Esophagus muscularis mucosa (tissue), 4 donors: ENCODE data around the gene STX8. TPM values are rescaled to one million over a fixed set of nuclear protein-coding genes. Genes with fewer than 3 reads are reported as not detected.

Experiments used
- DNase-seq: peaks from one replicate; pipeline ENCODE4 v3.0.0-alpha.2; 2017; ENCODE audit errors: extremely low spot score
- H3K27ac ChIP-seq, 4 donors: fragments of 200-600 bp; sonication (generic); replicated peaks in 1 of 4; 1 replicate in 3 of 4; 2 replicates in 1 of 4; pipeline ENCODE4 v1.5.1; 2016 to 2019; ENCODE audit warnings: mild to moderate bottlenecking in 1 of 4
- H3K27me3 ChIP-seq, 4 donors: fragments of 200-600 bp; sonication (generic); one replicate each; pipeline versions ENCODE4 v1.5.1 to v1.6.0; 2016 to 2019
- H3K36me3 ChIP-seq, 4 donors: fragments of 200-600 bp; sonication (generic); one replicate each; pipeline ENCODE4 v1.5.1; 2016 to 2019
- H3K4me1 ChIP-seq, 4 donors: fragments of 200-600 bp; sonication (generic); one replicate each; pipeline ENCODE4 v1.5.1; 2016 to 2019
- H3K4me3 ChIP-seq, 4 donors: fragments of 200-600 bp; sonication (generic); 1 replicate in 2 of 4; 2 replicates in 2 of 4; pipeline ENCODE4 v1.5.1; 2016 to 2019; ENCODE audit warnings: mild to moderate bottlenecking in 4 of 4, moderate library complexity in 1 of 4
- H3K9me3 ChIP-seq, 4 donors: fragments of 200-600 bp; sonication (generic); 1 replicate in 3 of 4; 2 replicates in 1 of 4; pipeline ENCODE4 v1.5.1; 2016 to 2019
- CTCF ChIP-seq, 3 experiments: fragments of 200-600 bp in 2 of 3; fragments of 450-650 bp in 1 of 3; sonication (generic) in 2 of 3; IDR thresholded peaks; one replicate each; pipeline ENCODE4 v1.5.1; 2017 to 2019; ENCODE audit warnings: antibody characterized with exemption in 3 of 3, mild to moderate bottlenecking in 2 of 3, moderate library complexity in 1 of 3
- EP300 ChIP-seq: sonication (generic); formaldehyde crosslinking; IDR thresholded peaks from one replicate; pipeline ENCODE4 v1.6.1; 2017; ENCODE audit warnings: antibody characterized with exemption
- POLR2A ChIP-seq: fragments of 450-650 bp; IDR thresholded peaks from one replicate; pipeline ENCODE4 v1.6.1; 2017; ENCODE audit warnings: antibody characterized with exemption, moderate library complexity, mild to moderate bottlenecking, low read depth
- POLR2AphosphoS5 ChIP-seq, 2 donors: sonication (generic); formaldehyde crosslinking; IDR thresholded peaks; one replicate each; pipeline ENCODE4 v1.6.1; 2017; ENCODE audit warnings: antibody characterized with exemption in 2 of 2
- WGBS: methylation state at CpG from one replicate; pipeline ENCODE4 v1.1.5; 2018; 5-methylcytosine and 5-hydroxymethylcytosine counted together
- intact Hi-C: fragments of 100-400 bp; cut with DNase I; formaldehyde crosslinking; loops from one replicate; pipeline ENCODE4 v1.15.1; 2023
- total RNA-seq, 4 donors: library from RNA; depleted of rRNA; stranded (reverse); fragments of >200 nt; gene quantifications; one replicate each; pipeline versions ENCODE4 v1.1.0 to v1.2.1, GENCODE V29; 2016

Gene STX8
- total RNA-seq, 4 donors from 2014 or later = 83.9 to 104 (median 94.5) TPM

DNA sequence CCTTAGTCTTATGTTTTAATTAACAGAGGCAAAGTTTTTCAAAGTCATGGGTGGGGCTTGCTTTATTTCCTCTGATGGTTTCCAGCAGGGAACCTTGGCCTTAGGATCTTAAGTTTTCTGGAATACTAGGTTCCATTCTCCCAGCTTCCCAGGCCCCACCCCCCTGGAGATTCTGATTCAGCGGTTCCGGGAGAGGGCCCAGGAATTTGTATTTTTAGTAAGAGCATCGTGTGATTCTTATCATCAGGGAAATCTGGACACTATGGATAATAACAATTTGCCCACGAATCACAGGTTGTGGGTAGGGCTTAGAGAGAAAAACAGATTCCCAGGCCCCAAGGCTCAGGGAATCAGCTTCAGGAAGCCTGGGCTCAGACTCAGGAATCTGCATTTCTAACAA is 290.7 kb downstream of the STX8 start:
- H3K27me3 ChIP-seq = no peaks in the 10 kb centered on the region
- 52% methylated on average over 4 of the region's 4 CpGs for WGBS
- no peak overlapping the region for H3K4me3 ChIP-seq
- intact Hi-C loops = no loop called here
- TF ChIP-seq POLR2AphosphoS5 (IDR thresholded peaks at IDR 0.05) = no peak
- no peak for TF ChIP-seq CTCF (IDR thresholded peaks at IDR 0.05)
- TF ChIP-seq EP300 = no peak
- TF ChIP-seq POLR2A = no peak
- no peaks in the 10 kb centered on the region for H3K36me3 ChIP-seq
- H3K27ac ChIP-seq = peak overlapping the region in 2 of 4 donors; percentile 15
- H3K4me1 ChIP-seq = peaks cover 13 to 50% (median 34%) of the 10 kb centered on the region in 4 donors
- H3K9me3 ChIP-seq = no peaks in the 10 kb centered on the region
- DNase-seq = no peak

- intact Hi-C loops = no loop called here
- no peak overlapping the region for H3K27ac ChIP-seq
These were observed 291.7 kb downstream of the STX8 start for GRCh38 chr17:9283909-9284308.

GRCh38 chr17:9279893-9280292 is 295.7 kb downstream of the STX8 start:
- H3K27me3 ChIP-seq = no peaks in the 10 kb centered on the region
- 85% methylated on average over 8 of the region's 8 CpGs for WGBS
- peaks cover 8 to 28% (median 18%) of the 10 kb centered on the region in 4 donors for H3K4me1 ChIP-seq
- H3K4me3 ChIP-seq = no peak overlapping the region
- DNase-seq = no peak
- H3K36me3 ChIP-seq = no peaks in the 10 kb centered on the region
- intact Hi-C loops = no loop called here
- H3K9me3 ChIP-seq = no peaks in the 10 kb centered on the region
- no peak overlapping the region for H3K27ac ChIP-seq
- TF ChIP-seq CTCF (IDR thresholded peaks at IDR 0.05) (no peak), POLR2AphosphoS5 (IDR thresholded peaks at IDR 0.05) (no peak), POLR2A (no peak), EP300 (no peak)

More at GRCh38 chr17:9283909-9284308, 291.7 kb downstream of the STX8 start:
- no peaks in the 10 kb centered on the region for H3K27me3 ChIP-seq
- TF ChIP-seq CTCF (IDR thresholded peaks at IDR 0.05) (no peak), EP300 (no peak), POLR2A (no peak), POLR2AphosphoS5 (IDR thresholded peaks at IDR 0.05) (no peak)
- peaks cover 13 to 50% (median 34%) of the 10 kb centered on the region in 4 donors for H3K4me1 ChIP-seq
- no peaks in the 10 kb centered on the region for H3K9me3 ChIP-seq
- H3K36me3 ChIP-seq = no peaks in the 10 kb centered on the region
- 60% methylated on average over 2 of the region's 2 CpGs for WGBS
- no peak overlapping the region for H3K4me3 ChIP-seq
- DNase-seq = no peak

DNA sequence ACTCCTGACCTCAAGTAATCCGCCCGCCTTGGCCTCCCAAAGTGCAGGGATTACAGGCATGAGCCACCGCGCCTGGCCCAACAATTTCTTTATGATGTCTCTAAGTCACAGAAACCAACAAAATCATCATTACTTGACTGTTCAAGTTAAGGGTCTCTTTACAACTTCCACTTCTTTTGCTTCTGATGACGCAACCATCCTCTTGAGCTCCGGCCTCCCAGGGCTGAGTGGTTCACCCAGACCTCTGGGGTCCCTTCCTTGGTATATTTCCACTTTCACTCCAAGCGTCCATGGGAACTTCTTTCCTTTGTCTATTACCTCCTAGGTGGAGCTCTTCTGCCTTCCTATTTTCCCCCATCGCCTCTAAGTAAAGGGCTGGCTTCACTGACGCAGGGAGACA is 300.6 kb downstream of the STX8 start:
- no peaks in the 10 kb centered on the region for H3K9me3 ChIP-seq
- H3K27ac ChIP-seq = no peak overlapping the region
- H3K27me3 ChIP-seq = no peaks in the 10 kb centered on the region
- DNase-seq = no peak
- peaks cover 0 to 32% (median 27%) of the 10 kb centered on the region in 4 donors for H3K4me1 ChIP-seq
- TF ChIP-seq POLR2AphosphoS5 (IDR thresholded peaks at IDR 0.05) (no peak), EP300 (no peak)
- H3K4me3 ChIP-seq = no peak overlapping the region
- WGBS = 91% methylated on average over 9 of the region's 9 CpGs
- intact Hi-C loops = no loop called here
- H3K36me3 ChIP-seq = no peaks in the 10 kb centered on the region

DNA sequence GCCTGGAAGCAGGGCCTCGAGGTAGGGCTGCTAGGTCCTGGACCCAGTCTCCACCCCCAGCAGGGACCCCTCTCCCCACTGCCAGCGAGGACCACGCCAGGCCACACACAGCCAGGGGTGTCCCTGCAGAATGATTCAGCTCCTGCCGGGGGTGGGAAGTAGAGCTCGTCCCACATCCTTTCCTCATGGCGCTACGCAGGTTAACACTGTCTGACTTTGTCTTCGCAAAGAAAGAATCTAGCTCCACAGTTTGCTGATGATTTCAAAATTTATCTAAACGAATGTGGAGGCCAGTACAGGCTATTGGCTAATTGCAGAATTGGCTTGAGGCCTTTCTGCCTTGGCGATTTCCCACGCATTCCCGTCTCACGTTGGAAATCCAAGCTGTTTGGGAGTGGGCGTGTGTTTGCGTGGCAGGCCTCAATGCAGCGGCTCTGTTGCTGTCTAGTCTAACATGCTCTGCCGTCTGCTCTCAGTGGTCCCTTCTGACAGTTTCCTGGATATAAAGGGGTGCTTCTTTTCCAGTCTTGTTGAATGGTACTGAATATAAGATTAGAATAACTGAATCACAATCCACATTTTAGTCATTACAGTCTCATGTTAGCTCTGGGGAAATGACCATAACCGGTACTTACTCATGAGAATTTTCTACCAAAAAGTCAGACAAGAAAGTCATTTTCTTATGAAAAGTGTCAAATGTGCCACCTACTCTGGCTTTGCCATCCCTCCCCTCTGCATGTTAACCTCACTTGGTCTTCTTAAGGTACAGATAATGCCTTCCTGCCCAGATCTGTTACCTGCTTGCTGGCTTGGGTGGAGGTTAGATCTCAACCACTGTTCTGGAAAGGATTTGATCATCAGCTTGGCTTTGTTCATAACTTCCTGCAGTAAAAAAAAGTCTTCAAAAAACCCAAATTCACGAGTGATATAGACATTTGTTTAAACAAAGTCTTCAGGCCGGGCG is 301.9 kb downstream of the STX8 start:
- no peaks in the 10 kb centered on the region for H3K36me3 ChIP-seq
- peaks cover 0 to 41% (median 37%) of the 10 kb centered on the region in 4 donors for H3K4me1 ChIP-seq
- peak overlapping the region; percentile 48 to 74 (median 64) for H3K27ac ChIP-seq
- WGBS = 50% methylated on average over 21 of the region's 21 CpGs
- no peak for DNase-seq
- H3K9me3 ChIP-seq = no peaks in the 10 kb centered on the region
- no peaks in the 10 kb centered on the region for H3K27me3 ChIP-seq
- TF ChIP-seq EP300 = no peak
- no peak for TF ChIP-seq POLR2A
- no peak for TF ChIP-seq CTCF (IDR thresholded peaks at IDR 0.05)
- peak in 1 of 2 donors; percentile 27 for TF ChIP-seq POLR2AphosphoS5 (IDR thresholded peaks at IDR 0.05)
- intact Hi-C loops = no loop called here
- peak overlapping the region; percentile 7 to 37 (median 11) for H3K4me3 ChIP-seq
